K562 (cell line): ENCODE results near the gene PRSS12. TPM values are rescaled to one million over a fixed set of nuclear protein-coding genes. Genes with fewer than 3 reads are reported as not detected.

Source experiments
- CEBPG ChIP-seq, 3 experiments: fragments of 200-800 bp in 1 of 3; sonication (Bioruptor generic) in 1 of 3; sonication (generic) in 1 of 3; formaldehyde crosslinking in 1 of 3; IDR thresholded peaks in 2 of 3; conservative IDR thresholded peaks in 1 of 3; 2 replicates each; pipeline versions ENCODE4 v1.6.1 to v1.8.0; 2016 to 2022; ENCODE audit warnings: missing compliant biosample characterization in 2 of 3, missing genetic modification characterization in 2 of 3, mild to moderate bottlenecking in 1 of 3, missing genetic modification reagents in 1 of 3
- FIP1L1 ChIP-seq: fragments of 200-400 bp; formaldehyde crosslinking; IDR thresholded peaks from 2 replicates; pipeline ENCODE4 v1.6.1; 2018; ENCODE audit warnings: mild to moderate bottlenecking, low read depth, low read length; ENCODE audit not compliant: poor library complexity, severe bottlenecking
- polyA plus RNA-seq, 8 experiments: library from polyadenylated mRNA; depleted of rRNA in 4 of 8; stranded (reverse) in 5 of 8; unstranded in 3 of 8; fragments of >200 nt; fragmentation: Nextera tagmentation in 2 of 8; fragmentation: Illumina TruSeq in 1 of 8; extraction: Ambion mirVana in 2 of 8; extraction: Trizol in 1 of 8; gene quantifications; 2 replicates each; pipeline versions ENCODE4 v1.2.1 to v1.2.3, GENCODE V29; 2011 to 2014; ENCODE audit warnings: inconsistent platforms in 1 of 8, missing spikeins in 1 of 8
- total RNA-seq, 7 experiments: library from RNA; depleted of rRNA in 6 of 7; stranded (reverse); fragments of >200 nt in 6 of 7; fragmentation: Illumina TruSeq in 2 of 7; extraction: Trizol in 2 of 7; gene quantifications; 2 replicates each; pipeline versions ENCODE4 v1.2.1 to v1.2.3, GENCODE V29; 2011 to 2021; ENCODE audit warnings: low replicate concordance in 1 of 7
- TF ChIP-seq, protein P1 (sequence below), 2 experiments: fragments of 450-650 bp; IDR thresholded peaks; 2 replicates each; pipeline ENCODE4 v1.6.1; 2016; ENCODE audit warnings: mild to moderate bottlenecking in 2 of 2, borderline replicate concordance in 1 of 2, low read depth in 1 of 2, moderate library complexity in 1 of 2
- TF ChIP-seq, protein P2 (sequence below), 2 experiments: fragments of 450-650 bp in 1 of 2; IDR thresholded peaks; 2 replicates each; pipeline ENCODE4 v1.6.1; 2011 to 2017; ENCODE audit warnings: low read depth in 2 of 2, antibody characterized with exemption in 1 of 2, borderline replicate concordance in 1 of 2, low read length in 1 of 2, mild to moderate bottlenecking in 1 of 2, mixed read lengths in 1 of 2; ENCODE audit not compliant: control insufficient read depth in 1 of 2

Gene PRSS12
- total and polyA plus RNA-seq, 9 of the 15 experiments (the other 6 are each of a cell fraction or from before 2014, with no cell fraction given) = 0.06 to 0.11 (median 0.09) TPM; not detected in 6

DNA sequence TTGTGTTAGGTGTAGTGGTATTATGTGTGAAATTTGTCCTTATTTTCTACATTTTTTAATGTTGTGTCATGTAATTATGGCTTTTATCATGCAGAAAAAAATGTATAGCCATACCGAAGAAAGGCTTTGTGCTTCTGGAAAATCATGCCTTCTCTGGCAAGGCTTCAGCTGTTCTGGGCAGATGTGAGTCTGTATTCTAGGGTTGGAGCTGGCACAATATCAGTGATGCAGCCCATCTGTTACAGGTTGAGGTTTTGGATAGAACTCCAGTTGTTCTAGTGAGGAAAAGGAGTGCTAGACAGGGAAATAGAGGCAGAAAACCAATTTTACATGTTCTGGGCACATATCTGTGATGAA lies 44.8 kb upstream of the PRSS12 start (continued):
- TF ChIP-seq, protein P1, sequence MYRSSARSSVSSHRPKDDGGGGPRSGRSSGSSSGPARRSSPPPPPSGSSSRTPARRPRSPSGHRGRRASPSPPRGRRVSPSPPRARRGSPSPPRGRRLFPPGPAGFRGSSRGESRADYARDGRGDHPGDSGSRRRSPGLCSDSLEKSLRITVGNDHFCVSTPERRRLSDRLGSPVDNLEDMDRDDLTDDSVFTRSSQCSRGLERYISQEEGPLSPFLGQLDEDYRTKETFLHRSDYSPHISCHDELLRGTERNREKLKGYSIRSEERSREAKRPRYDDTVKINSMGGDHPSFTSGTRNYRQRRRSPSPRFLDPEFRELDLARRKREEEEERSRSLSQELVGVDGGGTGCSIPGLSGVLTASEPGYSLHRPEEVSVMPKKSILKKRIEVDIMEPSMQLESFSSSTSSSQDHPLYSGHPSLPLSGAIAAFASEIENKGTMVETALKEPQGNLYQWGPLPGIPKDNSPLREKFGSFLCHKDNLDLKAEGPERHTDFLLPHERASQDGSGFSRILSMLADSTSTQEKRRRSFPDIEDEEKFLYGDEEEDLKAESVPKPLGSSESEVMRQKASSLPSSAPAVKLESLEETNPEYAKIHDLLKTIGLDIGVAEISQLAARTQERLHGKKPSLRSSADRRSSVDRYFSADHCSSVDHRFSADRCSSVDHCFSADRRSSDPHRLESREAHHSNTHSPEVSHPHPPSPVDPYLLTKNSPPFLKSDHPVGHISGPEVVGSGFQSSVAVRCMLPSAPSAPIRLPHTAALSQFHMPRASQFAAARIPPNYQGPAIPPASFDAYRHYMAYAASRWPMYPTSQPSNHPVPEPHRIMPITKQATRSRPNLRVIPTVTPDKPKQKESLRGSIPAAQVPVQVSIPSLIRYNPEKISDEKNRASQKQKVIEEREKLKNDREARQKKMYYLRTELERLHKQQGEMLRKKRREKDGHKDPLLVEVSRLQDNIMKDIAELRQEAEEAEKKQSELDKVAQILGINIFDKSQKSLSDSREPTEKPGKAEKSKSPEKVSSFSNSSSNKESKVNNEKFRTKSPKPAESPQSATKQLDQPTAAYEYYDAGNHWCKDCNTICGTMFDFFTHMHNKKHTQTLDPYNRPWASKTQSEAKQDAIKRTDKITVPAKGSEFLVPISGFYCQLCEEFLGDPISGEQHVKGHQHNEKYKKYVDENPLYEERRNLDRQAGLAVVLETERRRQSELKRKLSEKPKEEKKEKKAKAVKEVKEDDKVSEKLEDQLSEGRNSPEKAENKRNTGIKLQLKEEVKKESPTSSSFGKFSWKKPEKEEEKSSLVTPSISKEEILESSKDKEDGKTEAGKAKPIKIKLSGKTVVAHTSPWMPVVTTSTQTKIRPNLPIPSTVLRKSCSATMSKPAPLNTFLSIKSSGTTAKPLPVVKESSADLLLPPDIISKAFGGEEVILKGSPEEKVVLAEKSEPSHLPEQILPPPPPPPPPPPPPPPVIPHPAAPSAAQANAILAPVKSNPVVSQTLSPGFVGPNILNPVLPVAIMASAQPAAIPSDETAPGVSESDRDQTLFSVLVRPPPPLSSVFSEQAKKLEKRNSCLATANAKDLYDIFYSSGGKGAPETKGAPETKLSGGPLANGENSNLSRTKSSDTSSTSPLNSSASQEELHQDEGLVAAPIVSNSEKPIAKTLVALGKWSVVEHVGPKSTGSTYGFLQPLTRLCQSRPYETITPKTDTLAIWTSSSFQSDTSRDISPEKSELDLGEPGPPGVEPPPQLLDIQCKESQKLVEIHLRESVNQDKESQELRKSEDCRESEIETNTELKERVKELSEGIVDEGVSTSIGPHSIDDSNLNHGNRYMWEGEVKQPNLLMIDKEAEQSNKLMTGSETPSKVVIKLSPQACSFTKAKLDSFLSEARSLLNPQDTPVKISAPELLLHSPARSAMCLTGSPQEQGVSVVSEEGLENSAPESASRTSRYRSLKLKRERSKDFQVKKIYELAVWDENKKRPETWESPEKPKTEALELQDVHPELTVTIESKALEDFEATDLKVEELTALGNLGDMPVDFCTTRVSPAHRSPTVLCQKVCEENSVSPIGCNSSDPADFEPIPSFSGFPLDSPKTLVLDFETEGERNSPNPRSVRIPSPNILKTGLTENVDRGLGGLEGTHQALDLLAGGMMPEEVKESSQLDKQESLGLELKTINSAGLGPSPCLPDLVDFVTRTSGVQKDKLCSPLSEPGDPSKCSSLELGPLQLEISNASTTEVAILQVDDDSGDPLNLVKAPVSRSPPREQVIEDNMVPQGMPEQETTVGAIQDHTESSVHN (IDR thresholded peaks at IDR 0.05; ENCODE audit: borderline replicate concordance in 1 of 2, low read depth in 1 of 2) = no peak
- no peak for TF ChIP-seq FIP1L1
- no peak for TF ChIP-seq CEBPG (CRISPR knock-in tag; IDR thresholded peaks at IDR 0.05)
- no peak for TF ChIP-seq CEBPG (tag; conservative IDR thresholded peaks at IDR 0.05 in 1 of 2, IDR thresholded peaks at IDR 0.05 in 1 of 2)
- TF ChIP-seq, protein P2, sequence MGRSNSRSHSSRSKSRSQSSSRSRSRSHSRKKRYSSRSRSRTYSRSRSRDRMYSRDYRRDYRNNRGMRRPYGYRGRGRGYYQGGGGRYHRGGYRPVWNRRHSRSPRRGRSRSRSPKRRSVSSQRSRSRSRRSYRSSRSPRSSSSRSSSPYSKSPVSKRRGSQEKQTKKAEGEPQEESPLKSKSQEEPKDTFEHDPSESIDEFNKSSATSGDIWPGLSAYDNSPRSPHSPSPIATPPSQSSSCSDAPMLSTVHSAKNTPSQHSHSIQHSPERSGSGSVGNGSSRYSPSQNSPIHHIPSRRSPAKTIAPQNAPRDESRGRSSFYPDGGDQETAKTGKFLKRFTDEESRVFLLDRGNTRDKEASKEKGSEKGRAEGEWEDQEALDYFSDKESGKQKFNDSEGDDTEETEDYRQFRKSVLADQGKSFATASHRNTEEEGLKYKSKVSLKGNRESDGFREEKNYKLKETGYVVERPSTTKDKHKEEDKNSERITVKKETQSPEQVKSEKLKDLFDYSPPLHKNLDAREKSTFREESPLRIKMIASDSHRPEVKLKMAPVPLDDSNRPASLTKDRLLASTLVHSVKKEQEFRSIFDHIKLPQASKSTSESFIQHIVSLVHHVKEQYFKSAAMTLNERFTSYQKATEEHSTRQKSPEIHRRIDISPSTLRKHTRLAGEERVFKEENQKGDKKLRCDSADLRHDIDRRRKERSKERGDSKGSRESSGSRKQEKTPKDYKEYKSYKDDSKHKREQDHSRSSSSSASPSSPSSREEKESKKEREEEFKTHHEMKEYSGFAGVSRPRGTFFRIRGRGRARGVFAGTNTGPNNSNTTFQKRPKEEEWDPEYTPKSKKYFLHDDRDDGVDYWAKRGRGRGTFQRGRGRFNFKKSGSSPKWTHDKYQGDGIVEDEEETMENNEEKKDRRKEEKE (IDR thresholded peaks at IDR 0.05; ENCODE audit: borderline replicate concordance in 1 of 2, control insufficient read depth in 1 of 2, low read depth in 2 of 2, low read length in 1 of 2) = no peak
